Ramos (cell line): ENCODE measurements around the gene ROBO2.
"Not testable (repeated sequence)": the region's sequence is repeated elsewhere in the genome, so short reads cannot be mapped to it uniquely, and the experiment has no call there.

Experiments used
- in situ Hi-C: fragments of 300-500 bp; cut with MboI; formaldehyde crosslinking; loops from one replicate; pipeline ENCODE4 v1.14.3; 2022; ENCODE audit warnings: low sequenced_read_pairs; ENCODE audit not compliant: unreplicated experiment

ROBO2 gene

DNA sequence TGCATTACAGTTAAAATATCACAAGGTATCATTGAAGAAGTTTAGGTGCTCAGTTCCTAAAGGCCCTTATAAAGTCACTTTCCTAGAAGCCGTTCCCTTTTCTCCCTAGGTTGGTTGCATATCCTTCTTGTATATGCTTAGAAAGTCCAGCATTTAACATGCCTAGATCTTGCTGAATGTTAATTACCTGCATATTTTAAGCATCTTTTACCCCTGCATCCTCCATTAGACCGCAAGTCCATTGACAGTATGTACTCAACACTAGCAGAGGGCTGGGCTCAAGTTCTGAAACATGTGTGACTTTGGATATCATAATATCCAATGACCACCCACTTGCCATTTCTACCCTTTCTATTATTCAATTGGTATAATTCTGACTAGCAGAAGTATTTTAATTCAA, 336.6 kb downstream of the ROBO2 start:
- in situ Hi-C loops: no loop called here

DNA sequence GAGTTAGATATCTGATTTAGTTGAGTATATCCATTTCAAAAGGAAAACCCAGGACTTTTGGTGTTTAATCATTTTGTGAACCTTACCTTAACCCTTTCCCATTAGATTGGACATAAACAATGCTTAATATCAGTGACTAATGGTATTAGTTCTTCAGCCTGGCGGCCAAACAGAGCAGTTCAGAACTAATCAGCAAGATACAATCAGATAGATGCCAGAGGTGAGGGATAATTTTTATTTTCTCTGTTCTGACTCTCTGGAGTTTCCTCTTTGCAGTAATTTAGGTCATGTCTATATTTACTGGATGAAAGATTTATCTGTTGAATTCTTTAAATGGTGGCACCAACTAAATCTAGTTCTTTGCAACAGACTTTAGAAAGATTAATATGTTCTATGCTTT, 337.8 kb downstream of the ROBO2 start:
- in situ Hi-C loops: no loop called here

DNA sequence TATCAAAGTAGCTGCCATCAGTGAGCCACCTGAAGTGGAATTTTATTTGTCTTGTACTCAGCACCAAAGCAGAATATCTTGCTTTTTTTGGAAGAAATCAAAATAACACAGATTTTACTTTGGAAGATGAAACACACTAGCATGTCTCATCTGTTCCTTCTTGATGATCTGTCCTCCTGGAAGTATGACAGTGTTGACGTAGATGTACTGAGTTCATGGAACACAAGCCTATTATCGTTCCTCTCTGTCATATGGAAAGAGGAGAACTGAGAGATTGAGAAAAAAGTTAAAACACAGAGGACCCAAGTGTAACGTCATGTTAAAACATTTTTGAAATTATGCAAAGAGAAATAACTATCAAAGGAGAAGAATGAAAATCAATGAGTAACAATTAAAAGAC, 340.2 kb downstream of the ROBO2 start:
- in situ Hi-C loops: no loop called here

DNA sequence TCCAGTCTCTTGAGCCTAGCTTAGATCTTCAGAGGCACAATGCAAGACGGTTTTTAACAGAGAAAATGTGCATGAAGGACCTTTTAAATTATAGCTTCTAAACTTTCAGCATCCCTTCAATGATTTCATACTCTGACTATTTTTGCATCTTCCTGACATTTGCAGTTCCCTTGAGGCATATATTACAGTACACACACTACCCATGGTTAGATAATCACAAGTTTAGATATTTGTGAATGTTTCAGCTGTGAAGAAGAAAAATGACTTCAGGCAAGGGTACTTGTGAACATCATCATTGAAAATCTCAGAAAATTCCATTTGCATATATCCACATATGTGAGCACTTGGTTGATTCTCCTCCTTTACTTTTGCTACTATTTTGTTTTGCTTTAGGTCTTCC, 341.5 kb downstream of the ROBO2 start:
- in situ Hi-C loops: no loop called here

DNA sequence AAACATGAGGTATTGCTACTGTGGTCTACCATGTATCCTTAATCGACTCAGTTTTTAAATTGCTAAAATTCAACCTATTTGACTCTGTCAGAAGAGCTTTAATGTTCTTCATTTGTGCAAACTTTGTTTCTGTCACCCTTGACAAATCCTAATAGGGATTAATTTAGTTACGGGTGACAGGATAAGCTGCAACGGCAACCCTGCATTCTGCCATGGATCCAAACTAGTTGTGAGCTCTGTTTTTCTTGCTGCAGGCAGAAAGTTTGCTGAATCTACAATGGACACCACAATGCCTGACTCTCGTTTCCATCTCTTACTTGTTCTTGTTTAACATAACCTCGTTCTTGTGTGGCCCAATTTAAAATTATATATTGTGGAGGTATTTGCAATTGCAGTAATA, 352.3 kb downstream of the ROBO2 start:
- in situ Hi-C loops: no loop called here

DNA sequence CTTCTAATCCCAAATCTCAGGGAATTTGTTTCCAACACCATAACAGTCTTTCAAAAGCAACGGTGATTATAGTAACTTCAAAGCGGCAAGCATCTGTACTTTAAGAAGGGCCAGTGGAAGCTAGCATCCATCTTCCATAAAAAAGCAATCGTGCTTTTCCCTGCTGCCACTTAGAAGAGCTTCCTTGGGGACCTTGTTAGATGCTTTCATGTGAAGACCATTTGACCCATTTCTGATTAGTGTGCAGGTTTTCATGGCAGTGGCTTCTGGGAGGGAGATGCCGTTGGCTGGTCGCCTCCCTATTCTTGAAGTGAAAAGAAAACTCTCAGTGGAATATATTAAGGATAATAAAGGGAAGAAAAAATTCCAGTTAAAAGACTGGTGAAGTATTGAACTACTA, 354.1 kb downstream of the ROBO2 start:
- in situ Hi-C loops: no loop called here

DNA sequence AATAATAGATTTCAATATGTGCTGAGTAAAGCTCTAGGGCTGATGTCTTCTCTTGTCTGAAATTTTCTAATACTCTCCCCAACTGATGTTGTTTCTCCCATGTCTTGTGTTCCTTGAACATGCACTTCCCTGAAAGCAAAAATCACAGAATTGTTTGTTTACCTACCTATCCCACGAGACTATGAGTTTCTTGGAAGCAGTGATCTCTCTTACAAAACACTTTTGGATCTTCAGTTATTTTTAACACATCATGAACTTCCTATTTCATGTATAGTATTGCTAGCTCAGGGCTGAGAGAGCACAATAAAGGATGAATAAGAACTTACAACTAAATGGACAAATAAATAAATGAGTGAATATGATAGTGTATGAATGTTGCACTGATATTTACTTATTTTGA, 365.0 kb downstream of the ROBO2 start:
- in situ Hi-C loops: no loop called here

DNA sequence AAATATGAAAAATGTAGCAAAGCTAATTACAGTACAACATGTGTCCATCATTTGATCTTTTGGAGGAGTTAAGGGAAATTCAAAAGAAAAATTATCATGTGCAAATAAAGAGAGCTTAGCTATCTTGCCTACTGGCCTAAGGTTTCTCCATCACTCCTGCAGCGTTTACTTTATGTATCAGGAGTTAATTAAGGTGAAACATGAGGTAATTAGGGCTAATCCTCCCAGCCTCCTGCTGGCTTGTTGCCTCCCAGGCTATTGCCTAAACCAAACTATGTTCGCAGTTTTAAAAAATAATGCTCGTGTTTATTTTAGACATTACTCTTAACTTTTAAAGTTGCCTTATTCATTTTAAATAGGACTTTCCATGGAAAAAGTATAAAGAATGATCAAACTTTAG, 367.5 kb downstream of the ROBO2 start:
- in situ Hi-C loops: no loop called here

DNA sequence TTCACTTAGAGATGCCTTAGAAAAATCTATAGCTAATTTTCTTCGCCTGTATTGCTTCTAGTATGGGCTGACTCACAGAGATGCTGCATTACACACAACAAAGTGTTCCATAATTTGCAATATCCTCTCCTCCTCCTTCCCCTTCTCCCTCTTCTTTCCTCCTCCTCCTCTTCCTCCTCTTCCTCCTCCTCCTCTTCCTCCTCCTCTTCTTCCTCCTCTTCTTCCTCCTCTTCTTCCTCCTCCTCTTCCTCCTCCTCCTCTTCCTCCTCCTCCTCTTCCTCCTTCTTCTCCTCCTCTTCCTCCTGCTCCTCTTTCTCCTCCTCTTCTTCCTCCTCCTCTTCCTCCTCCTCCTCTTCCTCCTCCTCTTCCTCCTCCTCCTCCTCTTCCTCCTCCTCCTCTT, 370.4 kb downstream of the ROBO2 start:
- in situ Hi-C loops: not testable (repeated sequence)

DNA sequence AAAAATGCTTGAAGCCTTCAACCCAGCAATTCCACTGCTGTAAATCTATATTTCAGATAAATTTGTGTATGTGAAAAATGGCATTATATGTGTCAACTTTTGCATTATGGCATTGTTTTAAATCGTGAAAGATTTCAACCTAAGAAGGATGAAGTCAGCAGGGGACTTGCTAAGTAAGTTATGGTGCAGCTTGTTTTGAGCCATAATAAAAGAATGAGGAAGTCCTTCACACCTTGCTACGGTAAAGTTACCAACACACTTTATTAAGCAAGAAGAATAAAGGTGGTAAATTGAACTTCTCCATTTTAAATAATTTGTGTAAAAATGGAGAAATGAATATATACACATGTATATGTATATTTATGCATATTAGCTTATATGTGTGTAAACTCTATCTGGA, 371.4 kb downstream of the ROBO2 start:
- in situ Hi-C loops: no loop called here

DNA sequence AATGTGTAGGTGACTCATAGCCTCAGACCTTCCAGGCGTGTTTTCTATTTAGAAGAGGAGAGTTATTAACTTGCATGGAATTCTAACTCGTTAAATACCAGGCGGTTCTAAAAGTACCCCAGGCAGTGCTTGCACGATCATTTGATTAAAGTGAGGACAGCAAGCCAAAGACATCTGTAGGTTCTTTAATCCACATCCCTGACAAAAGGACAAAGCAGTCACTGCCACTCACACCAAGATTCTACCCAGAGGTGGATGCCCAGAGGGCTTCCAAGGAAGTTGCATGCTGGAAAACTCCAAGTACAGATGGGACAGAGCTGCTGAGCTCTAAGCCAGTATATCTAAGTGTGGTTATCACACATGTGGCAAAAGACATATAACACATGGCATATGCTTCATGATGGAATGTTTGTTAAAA, 372.1 kb downstream of the ROBO2 start:
- in situ Hi-C loops: no loop called here

DNA sequence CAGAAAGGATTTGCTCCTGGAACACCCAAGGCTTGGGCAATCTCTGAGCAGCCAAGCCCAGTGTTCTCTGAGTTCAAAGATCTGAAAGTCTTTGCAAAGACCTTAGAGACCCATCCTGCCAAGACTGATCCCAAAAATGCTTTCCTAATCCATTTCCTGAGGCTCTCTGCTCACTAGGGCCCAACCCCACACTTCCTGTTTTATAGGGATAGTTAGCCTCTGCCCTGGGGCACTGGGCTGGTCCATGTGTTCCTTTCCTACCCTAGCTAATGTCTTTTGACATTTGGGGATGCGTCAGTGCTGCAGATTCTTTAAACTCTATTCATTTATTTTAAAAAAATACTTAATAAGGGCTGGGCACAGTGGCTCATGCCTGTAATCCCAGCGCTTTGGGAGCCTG, 372.7 kb downstream of the ROBO2 start:
- in situ Hi-C loops: no loop called here

DNA sequence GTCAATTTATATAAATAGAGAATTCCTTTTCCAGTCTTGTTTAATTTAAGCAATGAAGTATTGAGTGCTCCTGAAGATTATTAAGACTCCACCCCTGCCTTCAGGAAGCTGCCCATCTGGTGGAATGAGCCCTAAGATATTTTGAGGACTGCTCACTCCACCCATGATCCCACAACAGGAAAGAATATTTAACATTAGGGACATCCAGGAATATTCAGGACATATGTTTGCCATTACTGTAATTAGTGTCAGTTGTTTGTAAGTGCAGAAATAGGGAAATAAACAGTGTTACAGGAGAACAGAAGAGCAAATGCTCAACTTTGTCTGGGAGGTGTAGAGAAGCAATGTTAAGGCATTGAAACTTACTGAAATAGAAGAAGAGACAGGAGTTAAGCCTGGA, 375.0 kb downstream of the ROBO2 start:
- in situ Hi-C loops: no loop called here

DNA sequence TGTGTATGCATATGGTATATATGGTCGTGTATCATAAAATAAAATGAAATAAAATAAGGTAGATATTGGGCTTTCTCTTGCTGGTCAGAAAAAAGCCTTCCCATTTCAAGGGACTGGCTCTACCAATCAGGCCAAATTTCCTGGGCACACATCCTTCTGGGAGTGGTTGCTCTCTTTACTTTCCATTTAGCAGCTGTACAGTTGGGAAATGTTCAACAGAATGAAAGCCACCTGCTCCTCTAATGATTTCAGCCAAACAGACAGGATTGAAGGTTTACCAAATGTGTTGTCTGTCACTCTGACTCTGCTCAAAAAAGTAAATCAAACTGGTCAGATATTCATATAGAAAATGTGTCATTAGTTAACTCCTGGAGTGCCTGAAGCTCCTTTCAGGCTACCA, 380.4 kb downstream of the ROBO2 start:
- in situ Hi-C loops: no loop called here

DNA sequence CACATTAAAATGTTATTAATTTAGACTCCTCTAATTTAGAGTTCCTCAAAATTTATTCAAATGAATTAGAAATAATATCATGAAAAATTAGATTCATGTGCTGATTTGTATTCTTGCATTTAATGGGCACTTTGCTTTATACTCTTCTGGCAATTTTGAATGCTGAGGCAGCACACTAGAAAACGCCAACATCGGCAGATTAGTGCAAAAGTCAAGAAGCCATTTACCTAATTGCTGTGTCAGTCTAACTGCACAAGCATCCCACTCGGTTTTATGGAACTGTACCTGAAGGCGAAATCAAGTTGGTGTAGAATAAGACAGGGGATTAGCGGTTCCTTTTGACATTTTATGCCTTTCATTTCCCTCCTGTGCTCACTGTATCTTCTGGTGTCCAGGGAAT, 382.0 kb downstream of the ROBO2 start:
- in situ Hi-C loops: no loop called here

DNA sequence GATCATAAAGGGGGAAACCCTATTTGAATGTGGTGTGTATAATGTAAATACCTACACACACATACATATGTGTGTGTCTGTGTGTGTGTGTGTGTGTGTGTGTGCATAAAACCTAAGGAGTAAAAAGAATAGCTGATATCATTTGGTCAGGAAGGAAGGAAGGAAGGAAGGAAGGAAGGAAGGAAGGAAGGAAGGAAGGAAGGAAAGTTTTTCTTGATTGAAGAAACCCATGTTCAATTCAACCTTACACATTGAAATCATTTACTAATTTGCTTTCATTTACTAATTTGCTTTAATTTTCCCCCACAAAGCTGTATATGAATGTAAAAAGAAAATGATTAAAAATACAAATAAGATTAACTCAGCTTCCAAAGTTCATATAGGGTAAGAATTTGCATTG, 386.6 kb downstream of the ROBO2 start:
- in situ Hi-C loops: no loop called here

DNA sequence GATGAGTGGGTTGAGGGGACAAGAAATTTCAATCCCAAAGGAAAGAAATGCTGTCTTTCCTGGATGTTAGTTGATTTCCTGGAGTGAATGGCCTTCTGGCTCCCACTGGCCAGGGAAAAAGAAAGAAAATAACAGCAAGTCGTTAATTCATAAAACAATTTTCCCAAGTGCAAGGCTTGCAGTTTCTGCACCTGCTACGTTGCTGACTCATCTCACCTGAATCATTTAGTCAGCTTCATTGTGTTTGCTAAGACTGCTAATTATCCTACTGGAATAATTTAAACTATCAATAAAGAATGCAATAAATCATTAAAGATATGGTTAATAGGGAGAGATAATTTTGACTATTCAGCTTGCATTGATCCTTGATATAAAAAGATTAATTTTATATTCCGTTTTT, 387.6 kb downstream of the ROBO2 start:
- in situ Hi-C loops: no loop called here

DNA sequence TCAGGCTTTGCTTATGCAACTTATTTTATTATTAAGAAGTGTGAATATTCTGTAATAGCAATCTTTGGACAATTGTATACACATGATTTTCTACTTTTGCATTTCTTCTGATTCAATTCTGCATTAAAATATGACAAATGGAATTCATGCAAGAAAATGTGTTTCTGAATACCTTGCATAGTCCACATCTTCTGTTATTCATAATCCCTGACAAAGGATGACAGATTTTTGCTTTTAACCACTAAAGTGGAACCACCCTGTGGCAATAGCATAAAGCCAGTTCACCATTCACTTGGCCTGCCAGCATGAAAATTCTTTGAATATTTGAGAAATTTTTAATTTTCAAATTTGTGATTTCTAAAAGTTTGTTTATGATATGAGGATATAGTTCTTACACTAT, 397.0 kb downstream of the ROBO2 start:
- in situ Hi-C loops: no loop called here

DNA sequence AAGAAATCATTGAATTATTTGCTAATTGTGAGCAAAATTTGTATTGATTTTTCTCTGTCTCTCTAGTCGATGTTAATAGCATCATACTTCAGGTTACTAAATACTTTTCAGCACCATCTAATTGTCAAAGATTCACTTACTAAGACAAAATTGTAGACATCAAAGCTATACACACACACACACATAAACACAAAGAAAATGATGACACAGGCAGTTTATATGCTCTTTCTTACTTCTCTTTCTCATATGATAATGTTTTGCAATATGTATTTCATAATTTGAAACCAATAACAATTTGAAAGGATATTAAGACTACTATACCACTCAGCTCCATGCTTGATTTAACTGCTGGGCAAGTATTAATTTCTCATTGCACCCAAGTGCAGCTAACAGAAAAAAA, 406.2 kb downstream of the ROBO2 start:
- in situ Hi-C loops: no loop called here

DNA sequence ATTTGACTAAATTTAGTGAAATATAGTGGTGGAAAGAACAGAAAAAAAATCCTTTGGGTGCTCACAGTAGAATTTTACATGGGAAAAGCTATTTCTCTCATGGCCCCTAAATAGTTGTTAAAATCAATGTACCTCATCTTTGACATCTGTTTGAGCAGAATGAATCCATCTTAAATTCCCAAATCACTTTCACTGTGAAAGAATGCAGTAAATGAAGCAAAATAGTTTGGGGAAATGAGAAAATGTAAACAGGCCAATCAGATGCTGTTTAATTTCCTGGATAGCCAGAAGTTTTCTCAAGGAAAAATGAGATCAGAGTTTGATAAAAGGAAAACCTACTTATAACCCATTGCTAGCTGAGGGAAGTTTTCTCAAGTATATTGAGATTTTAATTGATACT, 406.9 kb downstream of the ROBO2 start:
- in situ Hi-C loops: no loop called here

DNA sequence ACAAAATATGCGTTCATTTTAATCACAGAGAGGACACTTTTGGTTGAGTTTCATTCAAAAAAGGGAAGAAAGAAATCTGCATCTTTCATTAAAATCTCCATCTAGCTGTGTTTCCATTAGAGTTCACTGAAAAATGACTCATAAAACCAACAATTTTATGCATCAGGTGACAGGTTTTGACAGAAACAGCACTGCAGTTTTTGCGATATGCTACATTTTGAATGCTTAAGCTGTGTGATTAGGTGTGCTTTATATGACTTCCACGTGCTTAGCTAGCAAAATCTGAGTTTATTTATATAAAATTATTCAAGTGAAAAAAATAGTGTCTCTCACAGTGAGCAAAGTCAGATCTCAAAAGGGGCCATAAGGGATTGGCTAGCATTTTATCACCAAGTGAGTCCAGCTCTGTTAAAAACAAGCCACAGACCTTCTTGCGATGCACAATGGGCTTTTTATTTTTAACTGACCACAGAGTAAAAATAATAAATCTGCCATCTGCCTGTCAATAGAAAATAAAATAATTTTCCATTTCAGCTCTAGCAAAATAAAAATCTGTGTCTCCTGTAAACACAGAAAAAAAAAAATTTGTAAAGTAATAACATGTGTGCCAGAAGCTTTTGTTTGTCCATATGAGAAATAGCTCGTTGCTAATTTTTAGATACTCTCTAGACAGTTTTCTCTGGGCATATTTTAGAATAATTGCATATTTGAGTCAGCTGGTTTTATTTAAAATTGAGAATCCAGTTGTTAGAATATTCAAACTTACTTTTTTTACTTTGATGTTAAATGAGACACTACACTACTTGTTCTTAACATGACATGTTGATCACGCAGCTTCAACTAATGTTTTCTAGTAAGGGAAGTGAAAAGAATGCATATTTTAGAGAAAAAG, 409.8 kb downstream of the ROBO2 start:
- in situ Hi-C loops: no loop called here

DNA sequence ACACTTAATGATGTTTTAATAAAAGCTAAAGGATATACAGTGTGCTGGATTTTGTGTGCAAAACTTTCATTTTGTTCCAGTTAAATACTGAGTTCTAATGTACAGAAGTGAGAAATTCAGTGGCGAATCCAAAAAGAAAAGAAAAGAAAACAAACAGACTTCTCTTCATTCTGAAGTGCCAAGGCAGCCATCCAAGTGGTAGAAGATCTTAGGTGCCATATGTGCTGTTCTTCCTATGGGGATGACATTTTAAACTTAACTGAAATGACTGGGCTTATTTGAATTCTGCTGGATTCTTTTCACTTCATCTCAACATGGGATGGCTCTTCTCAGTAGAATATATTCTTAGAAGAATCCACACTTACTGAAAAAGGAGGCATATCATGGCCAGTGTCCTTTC, 416.5 kb downstream of the ROBO2 start:
- in situ Hi-C loops: no loop called here
